Left renal cortex interstitium (tissue), 4 donors: ENCODE data around the gene TYK2. TPM values are rescaled to one million over a fixed set of nuclear protein-coding genes. Genes with fewer than 3 reads are reported as not detected.
"Not testable (repeated sequence)": the region's sequence is repeated elsewhere in the genome, so short reads cannot be mapped to it uniquely, and the experiment has no call there.

Source experiments
- DNase-seq, 4 donors: peaks; one replicate each; pipeline ENCODE4 v3.0.0-alpha.2; 2013; ENCODE audit warnings: low read depth in 4 of 4, low spot score in 2 of 4, missing footprints in 1 of 4
- polyA plus RNA-seq, 4 donors: library from polyadenylated mRNA; unstranded; fragments of 120-200 nt; gene quantifications; one replicate each; pipeline ENCODE4 v1.2.1, GENCODE V29; 2013; ENCODE audit not compliant: insufficient read length in 4 of 4

TYK2 gene
- 100 to 1,000 TPM in 3 of 4 donors, 10 to 100 TPM in 1; 95.0 to 174 (median 131) TPM for polyA plus RNA-seq

GRCh38 chr19:10380313-10381102 is at the start of gene TYK2:
TYK2 (minus strand) TSS chr19:10380572; CDS start chr19:10378406, 2,166 bp downstream.
- DNase-seq = peak; percentile 94 to 99 (median 97)

- DNase-seq = no peak
Measured at GRCh38 chr19:10428996-10429381, 48.6 kb upstream of the TYK2 start.

GRCh38 chr19:10427169-10427568 is 46.8 kb upstream of the TYK2 start:
- DNase-seq = no peak

- peak in 1 of 4 donors; percentile 41 for DNase-seq
Measured at GRCh38 chr19:10424011-10424637, 43.8 kb upstream of the TYK2 start.

GRCh38 chr19:10422846-10423245 is 42.5 kb upstream of the TYK2 start:
- DNase-seq = no peak

GRCh38 chr19:10422046-10422461 is 41.7 kb upstream of the TYK2 start:
- no peak for DNase-seq

GRCh38 chr19:10421240-10422045 is 41.1 kb upstream of the TYK2 start:
- DNase-seq = no peak

- no peak for DNase-seq
Measured at GRCh38 chr19:10420444-10421239, 40.3 kb upstream of the TYK2 start, which contains the start of gene PDE4A. PDE4A (plus strand) TSS chr19:10420538; CDS start chr19:10420765, 227 bp downstream.

GRCh38 chr19:10419646-10420443 is 39.5 kb upstream of the TYK2 start:
- no peak for DNase-seq

GRCh38 chr19:10419200-10419645 is 38.9 kb upstream of the TYK2 start:
- DNase-seq = no peak

GRCh38 chr19:10418485-10419199 is 38.3 kb upstream of the TYK2 start:
- no peak for DNase-seq

- no peak for DNase-seq
Measured at GRCh38 chr19:10418235-10418484, 37.8 kb upstream of the TYK2 start.

- DNase-seq = no peak
Measured at GRCh38 chr19:10417541-10418234, 37.3 kb upstream of the TYK2 start.

- DNase-seq = no peak
Measured at GRCh38 chr19:10416380-10417257, 36.2 kb upstream of the TYK2 start.

GRCh38 chr19:10416083-10416379 is 35.7 kb upstream of the TYK2 start:
- no peak for DNase-seq

- no peak for DNase-seq
Measured at GRCh38 chr19:10412257-10412977, 32.0 kb upstream of the TYK2 start.

GRCh38 chr19:10411224-10411623 is 30.9 kb upstream of the TYK2 start:
- not testable (repeated sequence) for DNase-seq
